K562 (cell line): ENCODE measurements around the gene CD274. TPM values are rescaled to one million over a fixed set of nuclear protein-coding genes. Genes with fewer than 3 reads are reported as not detected.

Source experiments
- ATAC-seq: fragments of 200-7000 bp; cut with Tn5 transposase; 3 replicates; pipeline ENCODE4 v1.9.1; 2020; ENCODE audit warnings: moderate library complexity
- BruUV-seq: library from RNA; stranded (reverse); fragments of 400-500 nt; replicated peaks from 2 replicates; lab custom pipeline; 2021; lab: Mats Ljungman, UMichigan
- CTCF ChIA-PET: fragments of 300-600 bp; formaldehyde crosslinking; extraction: SDS; loops from one replicate; lab custom pipeline; 2021; ENCODE audit warnings: low intra/inter-chr PET ratio; lab: Yijun Ruan, JAX
- POLR2A ChIA-PET: fragments of 300-600, 350-650 bp; sonication (Branson Sonifier 250); formaldehyde crosslinking; extraction: SDS; loops from one replicate; lab custom pipeline; 2021; ENCODE audit warnings: antibody characterized with exemption, inconsistent platforms; lab: Yijun Ruan, JAX
- DNase-seq, 4 experiments: peaks; one replicate each; pipeline versions ENCODE4 v3.0.0 to v3.0.0-alpha.2; 2011 to 2018; ENCODE audit warnings: low spot score in 3 of 4, mixed read lengths in 3 of 4; ENCODE audit errors: extremely low read depth in 1 of 4
- FAIRE-seq: peaks from 2 replicates; lab custom pipeline; 2011; peaks lifted over from hg19 to GRCh38; lab: Jason Lieb, UNC
- H2AFZ ChIP-seq: 2 replicates; pipeline ENCODE4 v1.6.0; 2011; ENCODE audit warnings: low read depth, low read length, control low read depth, inconsistent platforms
- H3K27ac ChIP-seq: fragments of 200-600 bp; 3 replicates; pipeline ENCODE4 v1.8.0; 2011; ENCODE audit warnings: low read depth, mild to moderate bottlenecking, control low read depth, inconsistent platforms, low read length, moderate library complexity, mixed read lengths; ENCODE audit errors: extremely low read depth
- H3K27me3 ChIP-seq, 2 experiments: fragments of 300-600 bp in 1 of 2; 2 replicates in 1 of 2; 3 replicates in 1 of 2; pipeline versions ENCODE4 v1.6.0 to v1.8.0; 2011; ENCODE audit warnings: inconsistent platforms in 2 of 2, low read length in 2 of 2, mild to moderate bottlenecking in 1 of 2, mixed read lengths in 1 of 2, moderate library complexity in 1 of 2; ENCODE audit not compliant: control insufficient read depth in 2 of 2, insufficient read depth in 2 of 2
- H3K36me3 ChIP-seq: fragments of 300-600 bp; 3 replicates; pipeline ENCODE4 v1.8.0; 2011; ENCODE audit warnings: mild to moderate bottlenecking, low read length, inconsistent platforms; ENCODE audit not compliant: control insufficient read depth, insufficient read depth
- H3K4me1 ChIP-seq, 2 experiments: fragments of 200-600 bp in 1 of 2; replicated peaks in 1 of 2; 2 replicates in 1 of 2; 3 replicates in 1 of 2; pipeline versions ENCODE4 v1.5.1 to v1.8.0; 2011; ENCODE audit warnings: inconsistent platforms in 2 of 2, low read length in 2 of 2, mild to moderate bottlenecking in 1 of 2, mixed read lengths in 1 of 2, moderate library complexity in 1 of 2; ENCODE audit not compliant: control insufficient read depth in 2 of 2, insufficient read depth in 2 of 2
- H3K4me2 ChIP-seq: 2 replicates; pipeline ENCODE4 v1.6.1; 2011; ENCODE audit warnings: low read length, control low read depth, inconsistent platforms, mixed read lengths; ENCODE audit not compliant: insufficient read depth
- H3K4me3 ChIP-seq: fragments of 200-600 bp; sonication (generic), shearing (Covaris generic); 2 replicates; pipeline ENCODE4 v1.5.1; 2016; ENCODE audit warnings: control low read depth, inconsistent platforms
- H3K79me2 ChIP-seq: fragments of 200-600 bp; 3 replicates; pipeline ENCODE4 v1.8.0; 2011; ENCODE audit warnings: low read length, inconsistent platforms; ENCODE audit not compliant: control insufficient read depth, insufficient read depth
- H3K9ac ChIP-seq, 2 experiments: 2 replicates each; pipeline versions ENCODE4 v1.6.0 to v1.6.1; 2011; ENCODE audit warnings: low read depth in 2 of 2, low read length in 2 of 2, control low read depth in 1 of 2, inconsistent platforms in 1 of 2, mild to moderate bottlenecking in 1 of 2, mixed read lengths in 1 of 2; ENCODE audit not compliant: insufficient read depth in 1 of 2
- H3K9me1 ChIP-seq: one replicate; pipeline ENCODE4 v1.6.0; 2011; ENCODE audit warnings: inconsistent platforms, mild to moderate bottlenecking, low read length, moderate library complexity; ENCODE audit not compliant: control insufficient read depth, insufficient read depth
- H3K9me3 ChIP-seq: replicated peaks from 2 replicates; pipeline ENCODE4 v1.5.1; 2011; ENCODE audit warnings: low read depth, low read length, inconsistent platforms; ENCODE audit not compliant: control insufficient read depth, insufficient read depth
- H4K20me1 ChIP-seq: replicated peaks from 2 replicates; pipeline ENCODE4 v1.6.1; 2011; ENCODE audit warnings: low read length, inconsistent platforms, mixed read lengths; ENCODE audit not compliant: control insufficient read depth, insufficient read depth
- DLX4 ChIP-seq: fragments of 250-450 bp; sonication (Bioruptor Pico); IDR thresholded peaks from 2 replicates; pipeline ENCODE4 v1.6.1; 2021; ENCODE audit warnings: mild to moderate bottlenecking
- ETV1 ChIP-seq: fragments of 450-650 bp; conservative IDR thresholded peaks from 2 replicates; pipeline ENCODE4 v1.6.1; 2016; ENCODE audit warnings: missing genetic modification characterization, control low read depth, low read depth, missing compliant biosample characterization
- KAT8 ChIP-seq: fragments of 450-650 bp; IDR thresholded peaks from 2 replicates; pipeline ENCODE4 v1.6.1; 2016; ENCODE audit warnings: low read depth, mild to moderate bottlenecking
- KDM1A ChIP-seq, 2 experiments: fragments of 450-650 bp; IDR thresholded peaks; 2 replicates each; pipeline ENCODE4 v1.6.1; 2016; ENCODE audit warnings: mild to moderate bottlenecking in 2 of 2
- SMAD4 ChIP-seq: fragments of 250-450 bp; sonication (Bioruptor Pico); conservative IDR thresholded peaks from 2 replicates; pipeline ENCODE4 v1.8.0; 2021; ENCODE audit warnings: inconsistent platforms, mild to moderate bottlenecking, moderate library complexity
- SMARCE1 ChIP-seq: fragments of 450-650 bp; IDR thresholded peaks from 2 replicates; pipeline ENCODE4 v1.7.1; 2016; ENCODE audit warnings: mild to moderate bottlenecking
- SRF ChIP-seq, 2 experiments: fragments of 250-450, 450-650 bp in 1 of 2; sonication (Bioruptor Pico) in 1 of 2; sonication (generic) in 1 of 2; formaldehyde crosslinking; IDR thresholded peaks; 2 replicates each; pipeline versions ENCODE4 v1.5.0 to v1.5.1; 2020 to 2022; ENCODE audit warnings: mild to moderate bottlenecking in 1 of 2, missing genetic modification reagents in 1 of 2
- TCF7 ChIP-seq: sonication (generic); IDR thresholded peaks from 2 replicates; pipeline ENCODE4 v1.6.1; 2016; ENCODE audit warnings: antibody characterized with exemption, borderline replicate concordance
- ZBTB2 ChIP-seq: fragments of 450-650 bp; IDR thresholded peaks from 2 replicates; pipeline ENCODE4 v1.6.1; 2016; ENCODE audit warnings: antibody characterized with exemption
- ZBTB9 ChIP-seq: fragments of 450-650 bp; formaldehyde crosslinking; IDR thresholded peaks from 2 replicates; pipeline ENCODE4 v1.4.0; 2020; ENCODE audit warnings: mild to moderate bottlenecking, moderate library complexity
- ZNF140 ChIP-seq: fragments of 250-450 bp; sonication (Bioruptor Pico); IDR thresholded peaks from 2 replicates; pipeline ENCODE4 v1.8.0; 2021; ENCODE audit warnings: moderate library complexity, mild to moderate bottlenecking, inconsistent platforms
- WGBS: fragments of 100-300 bp; shearing (Covaris generic); methylation state at CpG from one replicate; pipeline ENCODE4 v1.1.6; 2016; ENCODE audit warnings: low coverage, mixed read lengths; ENCODE audit not compliant: insufficient coverage; ENCODE audit errors: missing lambda C conversion rate; 5-methylcytosine and 5-hydroxymethylcytosine counted together
- in situ Hi-C: fragments of 300-500 bp; cut with MboI; formaldehyde crosslinking; loops from 4 replicates; pipeline ENCODE4 v1.15.0; 2018; ENCODE audit warnings: inconsistent platforms, mixed read lengths
- intact Hi-C: fragments of 100-400 bp; cut with micrococcal nuclease; formaldehyde crosslinking; loops from 2 replicates; pipeline ENCODE4 v1.14.2; 2022
- polyA plus RNA-seq, 8 experiments: library from polyadenylated mRNA; depleted of rRNA in 4 of 8; stranded (reverse) in 5 of 8; unstranded in 3 of 8; fragments of >200 nt; fragmentation: Nextera tagmentation in 2 of 8; fragmentation: Illumina TruSeq in 1 of 8; extraction: Ambion mirVana in 2 of 8; extraction: Trizol in 1 of 8; gene quantifications; 2 replicates each; pipeline versions ENCODE4 v1.2.1 to v1.2.3, GENCODE V29; 2011 to 2014; ENCODE audit warnings: inconsistent platforms in 1 of 8, missing spikeins in 1 of 8
- total RNA-seq, 7 experiments: library from RNA; depleted of rRNA in 6 of 7; stranded (reverse); fragments of >200 nt in 6 of 7; fragmentation: Illumina TruSeq in 2 of 7; extraction: Trizol in 2 of 7; gene quantifications; 2 replicates each; pipeline versions ENCODE4 v1.2.1 to v1.2.3, GENCODE V29; 2011 to 2021; ENCODE audit warnings: low replicate concordance in 1 of 7
- TF ChIP-seq, protein P1 (sequence below): sonication (generic); formaldehyde crosslinking; IDR thresholded peaks from 2 replicates; pipeline ENCODE4 v1.8.0; 2023; ENCODE audit warnings: missing genetic modification reagents, mild to moderate bottlenecking, borderline replicate concordance
- TF ChIP-seq, protein P2 (sequence below): fragments of 250-450 bp; sonication (Bioruptor Pico); IDR thresholded peaks from 2 replicates; pipeline ENCODE4 v1.5.0; 2020; ENCODE audit warnings: mild to moderate bottlenecking

CD274 gene
- total and polyA plus RNA-seq, 9 of the 15 experiments (the other 6 are each of a cell fraction or from before 2014, with no cell fraction given): 0.07 to 0.51 (median 0.30) TPM; not detected in 1

DNA sequence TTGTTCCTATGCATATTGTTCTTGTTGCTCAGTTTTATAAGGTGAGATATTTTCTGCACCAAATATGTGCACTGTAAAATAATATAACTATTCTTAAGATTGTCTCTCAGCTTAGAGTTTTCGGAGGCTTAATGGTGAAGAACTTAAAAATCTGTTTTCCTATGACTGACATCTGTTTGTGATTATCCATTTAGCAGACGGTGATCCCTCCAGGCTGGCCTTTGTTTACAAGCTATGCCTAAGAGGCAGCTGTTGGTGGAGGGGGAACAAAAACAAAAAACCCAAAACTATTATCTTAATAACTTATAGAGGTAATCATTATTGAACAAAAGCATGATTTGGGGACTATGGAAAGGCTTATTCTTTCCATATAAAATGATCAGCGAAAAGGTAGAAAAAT, 60.6 kb downstream of the CD274 start:
- no TSS peak for BruUV-seq
- Histone ChIP-seq H3K36me3 (no peaks in the 10 kb centered on the region), H3K9ac (no peak overlapping the region), H4K20me1 (no peaks in the 10 kb centered on the region), H3K9me1 (no peaks in the 10 kb centered on the region), H3K79me2 (no peaks in the 10 kb centered on the region), H3K4me2 (no peak overlapping the region), H2AFZ (no peak overlapping the region), H3K4me3 (no peak overlapping the region), H3K9me3 (no peaks in the 10 kb centered on the region), H3K27ac (no peak overlapping the region), H3K4me1 (no peaks in the 10 kb centered on the region), H3K27me3 (no peaks in the 10 kb centered on the region; a peak in 1 of 5 replicates)
- ATAC-seq (no peak), DNase-seq (no peak), FAIRE-seq (no peak)
- CTCF ChIA-PET: no interaction called here
- POLR2A ChIA-PET: no interaction called here
- intact Hi-C loops: no loop called here
- in situ Hi-C loops: no loop called here
- 30% methylated on average over 3 of the region's 3 CpGs for WGBS
- TF ChIP-seq TCF7 (no peak), SMARCE1 (no peak), KAT8 (no peak), SMAD4 (CRISPR knock-in tag) (no peak), ZBTB2 (no peak), KDM1A (IDR thresholded peaks at IDR 0.05) (no peak), ZBTB9 (CRISPR knock-in tag) (no peak), ETV1 (tag) (no peak), SRF (CRISPR knock-in tag; IDR thresholded peaks at IDR 0.05) (no peak), ZNF140 (no peak), DLX4 (CRISPR knock-in tag) (no peak)
- TF ChIP-seq, protein P1, sequence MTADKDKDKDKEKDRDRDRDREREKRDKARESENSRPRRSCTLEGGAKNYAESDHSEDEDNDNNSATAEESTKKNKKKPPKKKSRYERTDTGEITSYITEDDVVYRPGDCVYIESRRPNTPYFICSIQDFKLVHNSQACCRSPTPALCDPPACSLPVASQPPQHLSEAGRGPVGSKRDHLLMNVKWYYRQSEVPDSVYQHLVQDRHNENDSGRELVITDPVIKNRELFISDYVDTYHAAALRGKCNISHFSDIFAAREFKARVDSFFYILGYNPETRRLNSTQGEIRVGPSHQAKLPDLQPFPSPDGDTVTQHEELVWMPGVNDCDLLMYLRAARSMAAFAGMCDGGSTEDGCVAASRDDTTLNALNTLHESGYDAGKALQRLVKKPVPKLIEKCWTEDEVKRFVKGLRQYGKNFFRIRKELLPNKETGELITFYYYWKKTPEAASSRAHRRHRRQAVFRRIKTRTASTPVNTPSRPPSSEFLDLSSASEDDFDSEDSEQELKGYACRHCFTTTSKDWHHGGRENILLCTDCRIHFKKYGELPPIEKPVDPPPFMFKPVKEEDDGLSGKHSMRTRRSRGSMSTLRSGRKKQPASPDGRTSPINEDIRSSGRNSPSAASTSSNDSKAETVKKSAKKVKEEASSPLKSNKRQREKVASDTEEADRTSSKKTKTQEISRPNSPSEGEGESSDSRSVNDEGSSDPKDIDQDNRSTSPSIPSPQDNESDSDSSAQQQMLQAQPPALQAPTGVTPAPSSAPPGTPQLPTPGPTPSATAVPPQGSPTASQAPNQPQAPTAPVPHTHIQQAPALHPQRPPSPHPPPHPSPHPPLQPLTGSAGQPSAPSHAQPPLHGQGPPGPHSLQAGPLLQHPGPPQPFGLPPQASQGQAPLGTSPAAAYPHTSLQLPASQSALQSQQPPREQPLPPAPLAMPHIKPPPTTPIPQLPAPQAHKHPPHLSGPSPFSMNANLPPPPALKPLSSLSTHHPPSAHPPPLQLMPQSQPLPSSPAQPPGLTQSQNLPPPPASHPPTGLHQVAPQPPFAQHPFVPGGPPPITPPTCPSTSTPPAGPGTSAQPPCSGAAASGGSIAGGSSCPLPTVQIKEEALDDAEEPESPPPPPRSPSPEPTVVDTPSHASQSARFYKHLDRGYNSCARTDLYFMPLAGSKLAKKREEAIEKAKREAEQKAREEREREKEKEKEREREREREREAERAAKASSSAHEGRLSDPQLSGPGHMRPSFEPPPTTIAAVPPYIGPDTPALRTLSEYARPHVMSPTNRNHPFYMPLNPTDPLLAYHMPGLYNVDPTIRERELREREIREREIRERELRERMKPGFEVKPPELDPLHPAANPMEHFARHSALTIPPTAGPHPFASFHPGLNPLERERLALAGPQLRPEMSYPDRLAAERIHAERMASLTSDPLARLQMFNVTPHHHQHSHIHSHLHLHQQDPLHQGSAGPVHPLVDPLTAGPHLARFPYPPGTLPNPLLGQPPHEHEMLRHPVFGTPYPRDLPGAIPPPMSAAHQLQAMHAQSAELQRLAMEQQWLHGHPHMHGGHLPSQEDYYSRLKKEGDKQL (CRISPR knock-in tag): no peak
- TF ChIP-seq, protein P2, sequence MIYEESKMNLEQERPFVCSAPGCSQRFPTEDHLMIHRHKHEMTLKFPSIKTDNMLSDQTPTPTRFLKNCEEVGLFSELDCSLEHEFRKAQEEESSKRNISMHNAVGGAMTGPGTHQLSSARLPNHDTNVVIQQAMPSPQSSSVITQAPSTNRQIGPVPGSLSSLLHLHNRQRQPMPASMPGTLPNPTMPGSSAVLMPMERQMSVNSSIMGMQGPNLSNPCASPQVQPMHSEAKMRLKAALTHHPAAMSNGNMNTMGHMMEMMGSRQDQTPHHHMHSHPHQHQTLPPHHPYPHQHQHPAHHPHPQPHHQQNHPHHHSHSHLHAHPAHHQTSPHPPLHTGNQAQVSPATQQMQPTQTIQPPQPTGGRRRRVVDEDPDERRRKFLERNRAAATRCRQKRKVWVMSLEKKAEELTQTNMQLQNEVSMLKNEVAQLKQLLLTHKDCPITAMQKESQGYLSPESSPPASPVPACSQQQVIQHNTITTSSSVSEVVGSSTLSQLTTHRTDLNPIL (CRISPR knock-in tag): no peak
